GM19025 (cell line): Measurements from ENCODE around the gene UBE2C.
"Not testable (repeated sequence)": the region's sequence is repeated elsewhere in the genome, so short reads cannot be mapped to it uniquely, and the experiment has no call there.

ENCODE experiments used
- ATAC-seq: cut with Tn5 transposase; IDR thresholded peaks from one replicate; pipeline ENCODE4 v1.9.1; 2021; ENCODE audit warnings: mild to moderate bottlenecking, low read depth, moderate library complexity; ENCODE audit not compliant: unreplicated experiment

Gene UBE2C

GRCh38 chr20:45812157-45813005, at the start of gene UBE2C:
Gene UBE2C, plus strand, starts transcription at chr20:45812644. Its CDS starts 52 bp downstream, at chr20:45812696.
- peak; percentile 99 for ATAC-seq

- not testable (repeated sequence) for ATAC-seq
These were observed 47.7 kb upstream of the UBE2C start for GRCh38 chr20:45764618-45765282.

GRCh38 chr20:45765307-45765875, 47.1 kb upstream of the UBE2C start:
- ATAC-seq, result no peak

GRCh38 chr20:45765980-45766379, 46.5 kb upstream of the UBE2C start:
- ATAC-seq, result no peak

GRCh38 chr20:45768479-45768878, 44.0 kb upstream of the UBE2C start:
- ATAC-seq, result no peak

GRCh38 chr20:45771182-45771759, 41.2 kb upstream of the UBE2C start:
- no peak for ATAC-seq

- no peak for ATAC-seq
These were observed 39.8 kb upstream of the UBE2C start for GRCh38 chr20:45772693-45773092.

- ATAC-seq, result no peak
These were observed 37.5 kb upstream of the UBE2C start for GRCh38 chr20:45774945-45775344.

- no peak for ATAC-seq
These were observed 37.0 kb upstream of the UBE2C start for GRCh38 chr20:45775411-45775810.

- no peak for ATAC-seq
These were observed 35.5 kb upstream of the UBE2C start for GRCh38 chr20:45776931-45777330.

GRCh38 chr20:45779011-45779915, 33.2 kb upstream of the UBE2C start:
- no peak for ATAC-seq

- ATAC-seq, result no peak
These were observed 32.3 kb upstream of the UBE2C start for GRCh38 chr20:45780159-45780558.

- ATAC-seq, result no peak
These were observed 31.0 kb upstream of the UBE2C start for GRCh38 chr20:45781391-45781931.

GRCh38 chr20:45782890-45783289, 29.6 kb upstream of the UBE2C start:
- no peak for ATAC-seq

- no peak for ATAC-seq
These were observed 28.7 kb upstream of the UBE2C start for GRCh38 chr20:45783656-45784294.

GRCh38 chr20:45788351-45788750, 24.1 kb upstream of the UBE2C start:
- ATAC-seq, result no peak

GRCh38 chr20:45792317-45793118, 19.9 kb upstream of the UBE2C start:
- ATAC-seq, result no peak

- ATAC-seq, result no peak
These were observed 15.9 kb upstream of the UBE2C start for GRCh38 chr20:45796337-45797065.
